Right lobe of liver (tissue), 6 donors: ENCODE results near the gene FBRSL1. TPM values are rescaled to one million over a fixed set of nuclear protein-coding genes. Genes with fewer than 3 reads are reported as not detected.

Source experiments
- ATAC-seq, 4 donors: fragments of 200-7000 bp; cut with Tn5 transposase; one replicate each; pipeline ENCODE4 v1.9.1; 2020; ENCODE audit warnings: mild to moderate bottlenecking in 4 of 4, moderate library complexity in 4 of 4
- DNase-seq, 3 donors: peaks; one replicate each; pipeline ENCODE4 v3.0.0-alpha.2; 2020
- H3K27ac ChIP-seq, 3 donors: fragments of 200-600 bp; one replicate each; pipeline ENCODE4 v1.8.0; 2022
- H3K27me3 ChIP-seq, 2 donors: fragments of 200-600 bp; one replicate each; pipeline ENCODE4 v1.8.0; 2022
- H3K36me3 ChIP-seq, 4 donors: fragments of 200-600 bp; sonication (generic) in 1 of 4; one replicate each; pipeline versions ENCODE4 v1.5.1 to v1.8.0; 2017 to 2022; ENCODE audit warnings: control low read depth in 1 of 4
- H3K4me1 ChIP-seq, 4 donors: fragments of 200-600 bp; sonication (generic) in 1 of 4; one replicate each; pipeline versions ENCODE4 v1.5.1 to v1.8.0; 2017 to 2022; ENCODE audit warnings: control low read depth in 1 of 4
- H3K4me3 ChIP-seq, 3 donors: fragments of 200-600 bp; one replicate each; pipeline ENCODE4 v1.8.0; 2022
- H3K9me3 ChIP-seq, 4 donors: fragments of 200-600 bp; sonication (generic) in 1 of 4; one replicate each; pipeline versions ENCODE4 v1.5.1 to v1.8.0; 2017 to 2022; ENCODE audit warnings: control low read depth in 1 of 4
- POLR2A ChIP-seq: fragments of 450-650 bp; IDR thresholded peaks from one replicate; pipeline ENCODE4 v1.6.1; 2017; ENCODE audit warnings: antibody characterized with exemption, mild to moderate bottlenecking
- WGBS: methylation state at CpG from one replicate; pipeline ENCODE4 v1.1.6; 2018; ENCODE audit warnings: low coverage, low lambda C conversion rate; ENCODE audit not compliant: insufficient coverage; ENCODE audit errors: missing lambda C conversion rate; 5-methylcytosine and 5-hydroxymethylcytosine counted together
- intact Hi-C, 2 donors: fragments of 100-400 bp; cut with DNase I; formaldehyde crosslinking; loops; one replicate each; pipeline versions ENCODE4 v1.11.2 to v1.14.1; 2022
- total RNA-seq, 6 experiments: library from RNA; depleted of rRNA in 2 of 6; stranded (reverse); fragments of >200 nt in 2 of 6; fragmentation: NEBNext Ultra II Directional in 3 of 6; extraction: Animal tissue kit (Norgen Biotek cat#: 25700) in 3 of 6; gene quantifications; one replicate each; pipeline versions ENCODE4 v1.1.0 to v1.2.4, GENCODE V29; 2016 to 2023
- TF ChIP-seq, protein P1 (sequence below), 4 donors: fragments of 200-600 bp in 3 of 4; fragments of 450-650 bp in 1 of 4; IDR thresholded peaks; one replicate each; pipeline versions ENCODE4 v1.5.1 to v1.8.0; 2016 to 2022; ENCODE audit warnings: antibody characterized with exemption in 4 of 4, mild to moderate bottlenecking in 2 of 4
- donor health status: DM: no; HTN: yes; CAD: no.
- donor health status: DM: no; HTN: no; CAD: no.
- donor health status: DM: no; HTN: no; CAD: no.
- donor health status: DM: no; HTN: yes; CAD: no.
- donor health status: DM: no; HTN: yes; CAD: no.

FBRSL1 gene
- total RNA-seq, 6 experiments from 2014 or later = 16.2 to 27.6 (median 23.3) TPM

- peaks cover 0 to 14% (median 3%) of the 10 kb centered on the region in 4 donors for H3K4me1 ChIP-seq
- DNase-seq (peak in 1 of 3 donors; percentile 48), ATAC-seq (peak; percentile 62 to 80 (median 70))
- H3K36me3 ChIP-seq = no peaks in the 10 kb centered on the region
- 3% methylated on average over 6 of the region's 98 CpGs for WGBS
- H3K4me3 ChIP-seq = peak overlapping the region; percentile 58 to 60 (median 58)
- H3K9me3 ChIP-seq = no peaks in the 10 kb centered on the region
- no peak overlapping the region for H3K27ac ChIP-seq
- intact Hi-C loops = loop anchor here in 1 of 2 donors (10.0 kb wide), 1 partner anchor 145 kb away; no protein-coding TSS in a partner anchor
- no peaks in the 10 kb centered on the region for H3K27me3 ChIP-seq
- TF ChIP-seq POLR2A = no peak
- TF ChIP-seq, protein P1, sequence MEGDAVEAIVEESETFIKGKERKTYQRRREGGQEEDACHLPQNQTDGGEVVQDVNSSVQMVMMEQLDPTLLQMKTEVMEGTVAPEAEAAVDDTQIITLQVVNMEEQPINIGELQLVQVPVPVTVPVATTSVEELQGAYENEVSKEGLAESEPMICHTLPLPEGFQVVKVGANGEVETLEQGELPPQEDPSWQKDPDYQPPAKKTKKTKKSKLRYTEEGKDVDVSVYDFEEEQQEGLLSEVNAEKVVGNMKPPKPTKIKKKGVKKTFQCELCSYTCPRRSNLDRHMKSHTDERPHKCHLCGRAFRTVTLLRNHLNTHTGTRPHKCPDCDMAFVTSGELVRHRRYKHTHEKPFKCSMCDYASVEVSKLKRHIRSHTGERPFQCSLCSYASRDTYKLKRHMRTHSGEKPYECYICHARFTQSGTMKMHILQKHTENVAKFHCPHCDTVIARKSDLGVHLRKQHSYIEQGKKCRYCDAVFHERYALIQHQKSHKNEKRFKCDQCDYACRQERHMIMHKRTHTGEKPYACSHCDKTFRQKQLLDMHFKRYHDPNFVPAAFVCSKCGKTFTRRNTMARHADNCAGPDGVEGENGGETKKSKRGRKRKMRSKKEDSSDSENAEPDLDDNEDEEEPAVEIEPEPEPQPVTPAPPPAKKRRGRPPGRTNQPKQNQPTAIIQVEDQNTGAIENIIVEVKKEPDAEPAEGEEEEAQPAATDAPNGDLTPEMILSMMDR (IDR thresholded peaks at IDR 0.05) = no peak
Observed at GRCh38 chr12:132559652-132560363, 69.9 kb downstream of the FBRSL1 start.

- DNase-seq = no peak
- Histone ChIP-seq H3K4me3 (peak overlapping the region; percentile 58 to 60 (median 58)), H3K36me3 (no peaks in the 10 kb centered on the region), H3K9me3 (no peaks in the 10 kb centered on the region), H3K4me1 (peaks cover 0 to 14% (median 3%) of the 10 kb centered on the region in 4 donors), H3K27me3 (no peaks in the 10 kb centered on the region), H3K27ac (no peak overlapping the region)
- TF ChIP-seq, protein P1 (IDR thresholded peaks at IDR 0.05) = no peak
- TF ChIP-seq POLR2A = no peak
- peak in 3 of 4 donors; percentile 13 to 32 (median 16) for ATAC-seq
- WGBS = no CpG with 5 or more reads among the region's 36 CpGs
- intact Hi-C loops = loop anchor here in 1 of 2 donors (10.0 kb wide), 1 partner anchor 145 kb away; no protein-coding TSS in a partner anchor
Observed at GRCh38 chr12:132560364-132560613, 70.3 kb downstream of the FBRSL1 start.

- no peaks in the 10 kb centered on the region for H3K9me3 ChIP-seq
- ATAC-seq (peak; percentile 2 to 30 (median 20)), DNase-seq (no peak)
- no peak for TF ChIP-seq POLR2A
- TF ChIP-seq, protein P1 (IDR thresholded peaks at IDR 0.05) = peak; percentile 48 to 61 (median 51)
- H3K27me3 ChIP-seq = no peaks in the 10 kb centered on the region
- no peaks in the 10 kb centered on the region for H3K36me3 ChIP-seq
- 9% methylated on average over 11 of the region's 49 CpGs for WGBS
- intact Hi-C loops = loop anchor here in 1 of 2 donors (10.0 kb wide), 1 partner anchor 146 kb away; no protein-coding TSS in a partner anchor
- H3K4me3 ChIP-seq = peak overlapping the region; percentile 58 to 60 (median 58)
- H3K4me1 ChIP-seq = peaks cover 0 to 14% (median 3%) of the 10 kb centered on the region in 4 donors
- no peak overlapping the region for H3K27ac ChIP-seq
Observed at GRCh38 chr12:132560614-132561426, 70.9 kb downstream of the FBRSL1 start.

Other genes with a start within 250 kb of the FBRSL1 start
- gene GALNT9, start 160.6 kb upstream of the FBRSL1 start, total RNA-seq = not detected
- gene LRCOL1, start 120.4 kb downstream of the FBRSL1 start, total RNA-seq = 10 to 100 TPM in 1 of 6 experiments, 1 to 10 TPM in 4, under 1 TPM in 1; 0.61 to 13.1 (median 6.8) TPM
- gene P2RX2, start 128.6 kb downstream of the FBRSL1 start, total RNA-seq = not detected
- 10 to 100 TPM; 13.6 to 34.0 (median 22.7) TPM for gene POLE, start 197.2 kb downstream of the FBRSL1 start, total RNA-seq
- gene PXMP2, start 197.4 kb downstream of the FBRSL1 start, total RNA-seq = 100 to 1,000 TPM in 5 of 6 experiments, 10 to 100 TPM in 1; 91.5 to 216 (median 162) TPM
- 10 to 100 TPM; 22.7 to 50.7 (median 27.6) TPM for gene PGAM5, start 220.7 kb downstream of the FBRSL1 start, total RNA-seq